Esophagus muscularis mucosa (tissue), 4 donors: ENCODE data around the gene RCE1. TPM values are rescaled to one million over a fixed set of nuclear protein-coding genes. Genes with fewer than 3 reads are reported as not detected.

ENCODE experiments used
- DNase-seq: peaks from one replicate; pipeline ENCODE4 v3.0.0-alpha.2; 2017; ENCODE audit errors: extremely low spot score
- H3K27ac ChIP-seq, 4 donors: fragments of 200-600 bp; sonication (generic); replicated peaks in 1 of 4; 1 replicate in 3 of 4; 2 replicates in 1 of 4; pipeline ENCODE4 v1.5.1; 2016 to 2019; ENCODE audit warnings: mild to moderate bottlenecking in 1 of 4
- H3K27me3 ChIP-seq, 4 donors: fragments of 200-600 bp; sonication (generic); one replicate each; pipeline versions ENCODE4 v1.5.1 to v1.6.0; 2016 to 2019
- H3K36me3 ChIP-seq, 4 donors: fragments of 200-600 bp; sonication (generic); one replicate each; pipeline ENCODE4 v1.5.1; 2016 to 2019
- H3K4me1 ChIP-seq, 4 donors: fragments of 200-600 bp; sonication (generic); one replicate each; pipeline ENCODE4 v1.5.1; 2016 to 2019
- H3K4me3 ChIP-seq, 4 donors: fragments of 200-600 bp; sonication (generic); 1 replicate in 2 of 4; 2 replicates in 2 of 4; pipeline ENCODE4 v1.5.1; 2016 to 2019; ENCODE audit warnings: mild to moderate bottlenecking in 4 of 4, moderate library complexity in 1 of 4
- H3K9me3 ChIP-seq, 4 donors: fragments of 200-600 bp; sonication (generic); 1 replicate in 3 of 4; 2 replicates in 1 of 4; pipeline ENCODE4 v1.5.1; 2016 to 2019
- CTCF ChIP-seq, 3 experiments: fragments of 200-600 bp in 2 of 3; fragments of 450-650 bp in 1 of 3; sonication (generic) in 2 of 3; IDR thresholded peaks; one replicate each; pipeline ENCODE4 v1.5.1; 2017 to 2019; ENCODE audit warnings: antibody characterized with exemption in 3 of 3, mild to moderate bottlenecking in 2 of 3, moderate library complexity in 1 of 3
- EP300 ChIP-seq: sonication (generic); formaldehyde crosslinking; IDR thresholded peaks from one replicate; pipeline ENCODE4 v1.6.1; 2017; ENCODE audit warnings: antibody characterized with exemption
- POLR2A ChIP-seq: fragments of 450-650 bp; IDR thresholded peaks from one replicate; pipeline ENCODE4 v1.6.1; 2017; ENCODE audit warnings: antibody characterized with exemption, moderate library complexity, mild to moderate bottlenecking, low read depth
- POLR2AphosphoS5 ChIP-seq, 2 donors: sonication (generic); formaldehyde crosslinking; IDR thresholded peaks; one replicate each; pipeline ENCODE4 v1.6.1; 2017; ENCODE audit warnings: antibody characterized with exemption in 2 of 2
- WGBS: methylation state at CpG from one replicate; pipeline ENCODE4 v1.1.5; 2018; 5-methylcytosine and 5-hydroxymethylcytosine counted together
- intact Hi-C: fragments of 100-400 bp; cut with DNase I; formaldehyde crosslinking; loops from one replicate; pipeline ENCODE4 v1.15.1; 2023
- total RNA-seq, 4 donors: library from RNA; depleted of rRNA; stranded (reverse); fragments of >200 nt; gene quantifications; one replicate each; pipeline versions ENCODE4 v1.1.0 to v1.2.1, GENCODE V29; 2016

RCE1 gene
- total RNA-seq, 4 donors from 2014 or later, result 8.7 to 18.2 (median 13.0) TPM

GRCh38 chr11:66879999-66880398, 36.8 kb downstream of the RCE1 start:
- Histone ChIP-seq H3K4me3 (no peak overlapping the region), H3K36me3 (no peaks in the 10 kb centered on the region), H3K27ac (no peak overlapping the region), H3K9me3 (no peaks in the 10 kb centered on the region), H3K27me3 (no peaks in the 10 kb centered on the region), H3K4me1 (peaks cover 0 to 43% (median 33%) of the 10 kb centered on the region in 4 donors)
- intact Hi-C loops, result no loop called here
- TF ChIP-seq POLR2A (no peak), CTCF (IDR thresholded peaks at IDR 0.05) (no peak), EP300 (no peak), POLR2AphosphoS5 (IDR thresholded peaks at IDR 0.05) (no peak)
- WGBS, result 83% methylated on average over 8 of the region's 8 CpGs
- no peak for DNase-seq

- Histone ChIP-seq H3K36me3 (no peaks in the 10 kb centered on the region), H3K4me1 (peaks cover 0 to 43% (median 33%) of the 10 kb centered on the region in 4 donors), H3K27me3 (no peaks in the 10 kb centered on the region), H3K9me3 (no peaks in the 10 kb centered on the region), H3K27ac (no peak overlapping the region), H3K4me3 (no peak overlapping the region)
- WGBS, result 80% methylated on average over 8 of the region's 14 CpGs
- no peak for DNase-seq
- intact Hi-C loops, result no loop called here
- TF ChIP-seq POLR2AphosphoS5 (IDR thresholded peaks at IDR 0.05) (no peak), CTCF (IDR thresholded peaks at IDR 0.05) (no peak), EP300 (no peak), POLR2A (no peak)
These were observed 37.5 kb downstream of the RCE1 start for GRCh38 chr11:66880496-66881450.

GRCh38 chr11:66881451-66881835, 38.2 kb downstream of the RCE1 start:
- Histone ChIP-seq H3K27me3 (no peaks in the 10 kb centered on the region), H3K9me3 (no peaks in the 10 kb centered on the region), H3K27ac (no peak overlapping the region), H3K36me3 (no peaks in the 10 kb centered on the region), H3K4me3 (no peak overlapping the region), H3K4me1 (peaks cover 0 to 43% (median 33%) of the 10 kb centered on the region in 4 donors)
- intact Hi-C loops, result no loop called here
- DNase-seq, result no peak
- 100% methylated on average over 3 of the region's 10 CpGs for WGBS
- TF ChIP-seq EP300 (no peak), CTCF (IDR thresholded peaks at IDR 0.05) (no peak), POLR2A (no peak), POLR2AphosphoS5 (IDR thresholded peaks at IDR 0.05) (no peak)

- peak overlapping the region; percentile 33 to 69 (median 60) for H3K27ac ChIP-seq
- H3K36me3 ChIP-seq, result no peaks in the 10 kb centered on the region
- intact Hi-C loops, result loop anchor here (2.0 kb wide), 1 partner anchor 187 kb away; no protein-coding TSS in a partner anchor
- WGBS, result 88% methylated on average over 3 of the region's 9 CpGs
- DNase-seq, result no peak
- H3K4me3 ChIP-seq, result peak overlapping the region in 2 of 4 donors; percentile 33 to 39
- no peaks in the 10 kb centered on the region for H3K9me3 ChIP-seq
- TF ChIP-seq POLR2AphosphoS5 (IDR thresholded peaks at IDR 0.05) (no peak), POLR2A (no peak), EP300 (no peak), CTCF (IDR thresholded peaks at IDR 0.05) (no peak)
- no peaks in the 10 kb centered on the region for H3K27me3 ChIP-seq
- H3K4me1 ChIP-seq, result peaks cover 0 to 43% (median 33%) of the 10 kb centered on the region in 4 donors
These were observed 38.7 kb downstream of the RCE1 start for GRCh38 chr11:66881927-66882452.
